ENCODE results near the gene PXDC1. TPM values are rescaled to one million over a fixed set of nuclear protein-coding genes. Genes with fewer than 3 reads are reported as not detected.

PXDC1 gene
- total RNA-seq, 1 donor from 2014 or later, result 75.9 TPM

DNA sequence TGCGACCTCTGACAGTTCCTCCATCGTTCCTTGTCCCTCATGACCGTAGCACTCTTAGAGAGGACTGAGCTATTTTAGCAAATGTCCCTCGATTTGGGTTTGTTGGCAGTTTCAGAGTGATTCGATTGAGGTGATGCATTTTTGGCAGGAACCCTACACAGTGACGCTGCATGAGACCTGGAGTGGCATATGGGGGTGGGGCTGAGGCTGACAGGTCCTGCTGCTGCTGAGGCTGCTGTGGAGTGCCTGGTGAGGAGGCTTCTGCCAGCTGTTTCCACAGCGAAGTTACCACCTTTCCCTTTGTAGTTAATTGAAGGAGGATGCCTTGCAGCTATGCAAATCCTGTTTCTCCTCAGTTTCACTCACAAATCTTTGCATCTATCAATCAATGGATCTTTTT, 19.8 kb downstream of the PXDC1 start:
- Histone ChIP-seq H3K4me1 (peaks cover 34% of the 10 kb centered on the region), H3K36me3 (peaks cover 0 to 43% of the 10 kb centered on the region in 2 donors), H3K27me3 (no peaks in the 10 kb centered on the region), H3K4me3 (no peak overlapping the region), H3K9me3 (no peaks in the 10 kb centered on the region), H3K27ac (no peak overlapping the region)
- TF ChIP-seq, protein P1, sequence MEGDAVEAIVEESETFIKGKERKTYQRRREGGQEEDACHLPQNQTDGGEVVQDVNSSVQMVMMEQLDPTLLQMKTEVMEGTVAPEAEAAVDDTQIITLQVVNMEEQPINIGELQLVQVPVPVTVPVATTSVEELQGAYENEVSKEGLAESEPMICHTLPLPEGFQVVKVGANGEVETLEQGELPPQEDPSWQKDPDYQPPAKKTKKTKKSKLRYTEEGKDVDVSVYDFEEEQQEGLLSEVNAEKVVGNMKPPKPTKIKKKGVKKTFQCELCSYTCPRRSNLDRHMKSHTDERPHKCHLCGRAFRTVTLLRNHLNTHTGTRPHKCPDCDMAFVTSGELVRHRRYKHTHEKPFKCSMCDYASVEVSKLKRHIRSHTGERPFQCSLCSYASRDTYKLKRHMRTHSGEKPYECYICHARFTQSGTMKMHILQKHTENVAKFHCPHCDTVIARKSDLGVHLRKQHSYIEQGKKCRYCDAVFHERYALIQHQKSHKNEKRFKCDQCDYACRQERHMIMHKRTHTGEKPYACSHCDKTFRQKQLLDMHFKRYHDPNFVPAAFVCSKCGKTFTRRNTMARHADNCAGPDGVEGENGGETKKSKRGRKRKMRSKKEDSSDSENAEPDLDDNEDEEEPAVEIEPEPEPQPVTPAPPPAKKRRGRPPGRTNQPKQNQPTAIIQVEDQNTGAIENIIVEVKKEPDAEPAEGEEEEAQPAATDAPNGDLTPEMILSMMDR (IDR thresholded peaks at IDR 0.05), result no peak
- TF ChIP-seq POLR2A (IDR thresholded peaks at IDR 0.05), result no peak
- TF ChIP-seq POLR2AphosphoS5 (IDR thresholded peaks at IDR 0.05; ENCODE audit: insufficient read depth in 1 of 2, low read depth in 1 of 2), result no peak
- no peak for DNase-seq (ENCODE audit: extremely low spot score in 2 of 2)
- intact Hi-C loops (cut with DNase I), result loop anchor here (5.0 kb wide), 2 partner anchors 319 to 449 kb away; no protein-coding TSS in a partner anchor

DNA sequence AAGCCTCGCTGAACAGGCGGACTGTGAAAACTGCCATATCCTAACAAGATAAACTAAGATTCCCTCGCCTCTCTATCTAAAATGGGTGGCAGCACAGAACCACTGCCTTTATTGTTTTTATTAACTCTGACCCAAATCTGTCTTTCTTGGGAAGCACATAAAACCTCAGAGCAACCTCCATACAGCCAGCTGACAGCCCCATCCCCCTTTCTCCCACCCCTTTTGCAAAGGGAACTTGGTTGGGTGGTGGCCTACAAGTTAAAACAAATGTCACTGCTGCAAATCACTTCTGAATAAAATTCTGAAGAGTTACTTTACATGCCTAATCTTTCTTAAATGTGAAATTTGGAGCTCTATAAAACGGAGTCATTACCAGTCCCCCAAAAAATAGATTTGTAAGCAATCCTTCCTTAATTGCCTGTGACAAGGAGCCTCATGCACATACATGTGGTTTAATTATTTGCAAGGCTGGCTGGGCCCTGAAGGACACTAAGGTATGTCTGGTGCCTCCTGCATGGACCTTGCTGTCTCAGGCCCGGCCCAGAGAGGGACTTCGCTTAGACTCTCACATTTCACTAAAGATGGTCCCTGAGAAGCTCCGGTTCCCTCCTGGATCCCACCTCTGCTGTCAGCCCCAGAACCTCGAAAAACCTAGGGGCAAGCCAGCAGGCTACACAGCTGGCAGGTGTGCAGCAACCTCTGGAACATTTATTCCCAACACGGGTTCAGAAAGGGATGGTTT, 21.7 kb downstream of the PXDC1 start:
- Histone ChIP-seq H3K9me3 (no peaks in the 10 kb centered on the region), H3K27me3 (no peaks in the 10 kb centered on the region), H3K4me1 (peaks cover 43% of the 10 kb centered on the region), H3K36me3 (peaks cover 0 to 36% of the 10 kb centered on the region in 2 donors), H3K27ac (no peak overlapping the region), H3K4me3 (no peak overlapping the region)
- TF ChIP-seq, protein P1 (IDR thresholded peaks at IDR 0.05), result no peak
- TF ChIP-seq POLR2A (IDR thresholded peaks at IDR 0.05), result no peak
- TF ChIP-seq POLR2AphosphoS5 (IDR thresholded peaks at IDR 0.05; ENCODE audit: insufficient read depth in 1 of 2, low read depth in 1 of 2), result no peak
- intact Hi-C loops (cut with DNase I), result loop anchor here (5.0 kb wide), 2 partner anchors 317 to 447 kb away; no protein-coding TSS in a partner anchor
- no peak for DNase-seq (ENCODE audit: extremely low spot score in 2 of 2)

DNA sequence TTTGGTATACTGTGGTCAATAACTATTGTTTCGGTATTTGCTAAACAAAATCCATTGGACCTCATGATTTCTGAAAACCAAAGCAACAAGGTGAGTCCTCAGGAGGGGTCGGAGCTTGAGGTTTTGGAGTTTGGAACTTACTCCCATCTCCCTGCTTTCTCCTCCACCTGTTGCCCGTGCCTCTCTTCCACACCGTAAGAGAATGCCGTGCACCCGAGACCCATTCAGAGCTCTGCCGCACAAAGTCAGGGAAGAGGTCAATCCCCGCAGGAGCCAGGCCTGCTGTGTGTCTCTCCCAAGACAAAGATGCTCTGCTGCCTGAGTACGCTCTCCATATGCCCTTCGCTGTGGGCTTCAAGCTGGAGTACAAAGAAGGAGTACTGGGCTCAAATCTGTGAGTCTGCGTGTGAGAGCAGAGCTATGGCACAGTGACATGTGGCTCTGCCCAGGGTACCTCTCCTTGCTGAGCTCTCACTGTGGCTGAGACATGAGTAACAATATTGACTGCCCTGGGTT, 23.9 kb downstream of the PXDC1 start:
- Histone ChIP-seq H3K9me3 (no peaks in the 10 kb centered on the region), H3K4me3 (no peak overlapping the region), H3K27me3 (no peaks in the 10 kb centered on the region), H3K36me3 (peaks cover 0 to 43% of the 10 kb centered on the region in 2 donors), H3K27ac (no peak overlapping the region), H3K4me1 (peaks cover 43% of the 10 kb centered on the region)
- intact Hi-C loops (cut with DNase I), result loop anchor here (1.0 kb wide), 1 partner anchor 32 kb away; no protein-coding TSS in a partner anchor
- TF ChIP-seq, protein P1 (IDR thresholded peaks at IDR 0.05), result no peak
- no peak for TF ChIP-seq POLR2AphosphoS5 (IDR thresholded peaks at IDR 0.05; ENCODE audit: insufficient read depth in 1 of 2, low read depth in 1 of 2)
- no peak for DNase-seq (ENCODE audit: extremely low spot score in 2 of 2)

DNA sequence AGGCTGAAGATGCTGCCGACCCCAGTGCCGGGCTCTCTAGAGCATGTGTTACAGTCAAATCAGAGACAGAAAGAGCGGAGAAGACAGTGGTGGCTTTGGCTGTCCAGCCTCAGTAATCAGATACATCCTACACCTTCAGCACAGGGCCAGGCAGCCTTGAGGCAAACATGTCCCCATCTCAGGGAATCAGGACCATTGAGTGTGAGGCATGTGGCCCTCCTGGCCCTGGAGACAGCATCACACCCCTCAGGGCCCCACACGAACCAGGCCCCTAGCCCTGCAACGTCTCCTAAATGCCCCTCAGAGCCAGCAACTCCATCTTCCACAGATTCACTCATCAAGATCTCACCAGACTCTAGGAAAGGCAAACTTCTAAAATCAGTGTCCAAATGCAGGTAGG, 24.5 kb downstream of the PXDC1 start:
- no peak for TF ChIP-seq POLR2A (IDR thresholded peaks at IDR 0.05)
- TF ChIP-seq, protein P1 (IDR thresholded peaks at IDR 0.05), result no peak
- no peak for TF ChIP-seq POLR2AphosphoS5 (IDR thresholded peaks at IDR 0.05; ENCODE audit: insufficient read depth in 1 of 2, low read depth in 1 of 2)
- H3K4me3 ChIP-seq, result no peak overlapping the region
- peaks cover 43% of the 10 kb centered on the region for H3K4me1 ChIP-seq
- no peak for DNase-seq (ENCODE audit: extremely low spot score in 2 of 2)
- no peaks in the 10 kb centered on the region for H3K9me3 ChIP-seq
- intact Hi-C loops (cut with DNase I), result no loop called here
- peaks cover 0 to 45% of the 10 kb centered on the region in 2 donors for H3K36me3 ChIP-seq
- no peaks in the 10 kb centered on the region for H3K27me3 ChIP-seq
- no peak overlapping the region for H3K27ac ChIP-seq

DNA sequence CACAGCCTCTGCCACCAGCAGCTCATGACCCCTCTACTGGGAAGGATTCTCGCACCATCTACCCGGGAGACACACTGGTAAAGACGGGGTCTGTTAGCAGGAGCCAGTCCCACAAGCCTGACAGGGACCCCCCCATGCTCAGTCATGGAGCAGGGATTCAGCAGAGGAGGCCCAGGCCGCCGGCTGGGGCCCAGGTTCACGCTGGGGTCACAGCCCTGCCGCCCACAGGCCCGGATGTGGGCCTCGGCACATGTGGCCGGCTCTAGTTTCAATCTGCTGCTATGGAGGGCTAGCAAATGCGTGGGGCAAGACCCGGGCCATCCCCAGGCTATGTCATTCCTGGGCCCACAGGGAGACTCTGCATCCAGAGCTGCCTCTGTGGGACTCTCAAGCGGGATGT, 25.1 kb downstream of the PXDC1 start:
- Histone ChIP-seq H3K27me3 (no peaks in the 10 kb centered on the region), H3K27ac (no peak overlapping the region), H3K4me1 (peaks cover 43% of the 10 kb centered on the region), H3K36me3 (peaks cover 0 to 51% of the 10 kb centered on the region in 2 donors), H3K9me3 (no peaks in the 10 kb centered on the region), H3K4me3 (no peak overlapping the region)
- TF ChIP-seq POLR2A (IDR thresholded peaks at IDR 0.05), result no peak
- TF ChIP-seq, protein P1 (IDR thresholded peaks at IDR 0.05), result no peak
- TF ChIP-seq POLR2AphosphoS5 (IDR thresholded peaks at IDR 0.05; ENCODE audit: insufficient read depth in 1 of 2, low read depth in 1 of 2), result no peak
- intact Hi-C loops (cut with DNase I), result no loop called here
- DNase-seq (ENCODE audit: extremely low spot score in 2 of 2), result no peak
